IPS DF 4.7 (cell line): ENCODE measurements around the gene SULT1A2.
"Not testable (repeated sequence)": the region's sequence is repeated elsewhere in the genome, so short reads cannot be mapped to it uniquely, and the experiment has no call there.

Experiments used
- DNase-seq: peaks from one replicate; pipeline ENCODE4 v3.0.0-alpha.2; 2013; ENCODE audit warnings: low spot score; ENCODE audit errors: extremely low read depth

Gene SULT1A2

DNA sequence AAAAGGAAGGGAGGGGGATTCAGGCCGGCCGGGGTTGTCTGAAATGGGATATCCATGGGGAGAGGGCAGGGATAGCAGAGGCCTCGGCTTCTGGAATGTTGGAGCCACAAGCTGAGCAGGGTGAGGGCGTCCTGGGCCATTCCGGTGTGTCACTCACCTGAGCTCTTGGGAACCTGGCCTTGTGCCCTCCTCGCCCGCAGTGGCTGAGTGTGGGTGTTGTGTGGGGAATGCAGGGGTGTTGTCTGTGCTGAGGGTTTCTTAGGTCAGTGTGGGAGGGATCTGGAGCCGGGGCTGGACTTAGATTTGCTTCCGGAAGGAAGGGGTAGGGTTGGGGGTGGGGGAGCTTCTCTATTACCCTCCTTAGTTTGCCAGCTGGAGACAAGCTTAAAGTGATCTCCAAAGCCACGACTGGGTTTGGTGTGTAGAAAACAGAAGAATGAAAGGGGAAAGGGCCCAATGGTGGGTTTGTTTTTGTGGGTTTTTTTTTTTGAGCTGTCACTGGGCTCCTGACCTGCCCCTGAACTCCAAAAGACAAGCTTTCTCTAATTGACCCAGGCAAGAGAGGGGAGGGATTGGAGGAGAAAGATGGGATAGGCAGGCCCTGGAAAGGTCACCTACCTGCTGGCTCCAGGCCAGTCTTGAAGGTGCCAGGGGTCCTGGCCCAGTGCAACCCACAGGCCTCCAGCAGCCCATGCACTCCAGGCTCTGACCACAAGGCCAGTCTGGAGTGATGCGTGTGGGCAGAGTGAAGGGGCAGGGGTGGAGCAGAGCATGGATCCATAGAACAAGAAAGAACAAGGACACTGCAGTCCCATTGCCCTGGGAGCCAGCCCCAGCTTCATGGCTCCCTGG lies at the start of gene SULT1A2:
TSS of gene SULT1A2 (minus strand) at position 211 of the 852 bp plus-strand sequence. CDS start 1,120 bp downstream, outside the sequence.
- no peak for DNase-seq

DNA sequence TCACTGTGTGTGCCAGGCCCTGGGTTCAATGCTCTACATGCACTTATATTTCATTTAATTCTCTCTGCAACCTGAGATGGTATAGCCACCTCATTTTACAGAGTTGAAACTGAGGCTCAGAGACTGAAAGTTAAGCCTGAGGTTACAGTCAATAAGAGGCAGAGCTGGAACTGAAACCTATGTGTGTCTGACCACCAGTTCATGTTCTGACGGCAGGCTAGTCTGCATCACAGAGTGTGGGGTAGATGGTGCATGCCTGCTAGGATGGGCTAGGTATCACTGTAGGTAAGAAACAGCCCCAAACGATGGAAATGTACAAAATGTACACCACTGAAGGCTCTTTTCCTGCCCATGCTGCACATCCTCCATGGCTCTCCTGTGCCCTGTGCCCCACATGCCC lies 43.1 kb upstream of the SULT1A2 start:
- not testable (repeated sequence) for DNase-seq

DNA sequence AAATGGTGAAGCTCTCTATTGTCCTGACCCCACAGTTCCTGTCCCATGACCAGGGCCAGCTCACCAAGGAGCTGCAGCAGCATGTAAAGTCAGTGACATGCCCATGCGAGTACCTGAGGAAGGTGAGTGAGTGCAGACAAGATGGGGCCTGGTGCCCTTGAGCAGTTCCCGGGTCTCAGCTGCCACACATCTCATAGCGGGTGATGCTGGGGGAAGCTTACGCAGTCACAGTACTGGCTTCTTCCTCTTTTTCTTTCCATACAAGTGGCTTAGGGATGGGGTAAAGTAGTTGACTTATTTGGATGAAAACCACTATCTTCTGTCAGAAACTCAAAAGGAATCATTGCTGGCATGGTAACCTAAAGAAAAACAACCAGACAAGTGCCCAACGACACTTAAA lies 41.5 kb upstream of the SULT1A2 start:
- not testable (repeated sequence) for DNase-seq

DNA sequence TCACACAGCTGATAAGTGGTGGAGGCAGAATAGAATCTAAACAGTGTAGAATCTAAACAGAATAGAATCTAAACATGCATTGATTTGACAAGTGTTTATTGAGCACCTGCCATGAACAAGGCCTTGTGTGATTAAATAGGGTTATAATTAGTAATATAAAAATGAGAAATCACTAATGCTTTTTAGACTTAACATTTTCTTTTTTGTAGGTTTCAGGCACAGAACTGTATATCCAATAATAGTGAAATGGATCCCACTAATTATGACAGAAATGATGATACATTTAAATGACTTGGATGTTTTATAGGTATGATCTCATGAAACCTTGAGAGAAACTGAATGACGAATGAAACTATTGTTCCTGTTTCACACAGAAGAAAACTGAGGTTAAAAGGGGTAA lies 40.9 kb upstream of the SULT1A2 start, which contains the start of gene NPIPB8:
TSS of gene NPIPB8 (plus strand) at position 301 of the 400 bp plus-strand sequence. CDS start 296 bp downstream, outside the sequence.
- DNase-seq, result not testable (repeated sequence)

DNA sequence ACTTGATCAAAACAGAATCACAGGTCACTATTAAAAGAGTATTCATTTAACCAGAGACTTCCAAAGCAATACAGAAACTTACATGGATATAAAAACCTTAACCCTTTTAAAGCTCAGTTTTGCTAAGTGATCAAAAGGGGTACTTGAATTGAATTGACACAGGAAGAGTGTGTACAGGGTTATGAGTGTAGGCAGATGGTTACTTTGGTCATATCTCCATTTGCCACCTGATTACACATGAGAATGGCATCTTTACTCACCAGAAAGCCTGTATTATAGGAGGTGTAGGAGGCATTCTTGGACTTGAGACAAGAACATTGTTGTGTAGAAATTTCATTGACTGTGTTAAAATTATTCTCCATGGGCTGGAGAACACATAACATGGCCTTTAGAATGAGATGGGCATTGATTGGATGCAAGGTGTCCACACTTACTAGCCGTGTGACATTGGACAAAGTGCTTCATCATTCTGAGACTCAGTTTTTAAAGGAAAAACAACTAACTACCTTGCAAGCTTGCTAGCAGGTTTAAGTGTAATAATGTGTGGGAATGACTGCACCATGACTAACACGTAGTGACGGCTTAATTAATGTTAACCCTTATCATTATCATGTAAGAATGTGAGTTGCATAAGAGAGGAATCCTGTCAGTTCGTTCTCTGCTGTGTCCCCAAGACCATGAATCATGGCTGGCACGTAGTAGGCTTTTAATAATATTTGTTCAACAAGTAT lies 39.4 kb upstream of the SULT1A2 start:
- DNase-seq, result not testable (repeated sequence)

DNA sequence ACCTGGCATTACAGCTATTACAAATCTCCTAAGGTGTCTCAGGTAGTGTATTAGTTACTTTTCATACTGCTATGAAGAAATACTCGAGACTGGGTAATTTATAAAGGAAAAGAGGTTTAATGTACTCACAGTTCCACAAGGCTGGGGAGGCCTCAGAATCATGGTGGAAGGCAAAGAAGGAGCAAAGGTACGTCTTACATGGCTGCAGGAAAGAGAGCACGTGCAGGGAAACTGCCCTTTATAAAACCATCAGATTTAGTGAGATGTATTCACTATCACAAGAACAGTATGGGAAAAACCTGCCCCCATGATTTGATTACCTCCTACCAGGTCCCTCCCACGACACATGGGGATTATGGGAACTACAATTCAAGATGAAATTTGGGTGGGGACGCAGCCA lies 34.1 kb upstream of the SULT1A2 start:
- not testable (repeated sequence) for DNase-seq

DNA sequence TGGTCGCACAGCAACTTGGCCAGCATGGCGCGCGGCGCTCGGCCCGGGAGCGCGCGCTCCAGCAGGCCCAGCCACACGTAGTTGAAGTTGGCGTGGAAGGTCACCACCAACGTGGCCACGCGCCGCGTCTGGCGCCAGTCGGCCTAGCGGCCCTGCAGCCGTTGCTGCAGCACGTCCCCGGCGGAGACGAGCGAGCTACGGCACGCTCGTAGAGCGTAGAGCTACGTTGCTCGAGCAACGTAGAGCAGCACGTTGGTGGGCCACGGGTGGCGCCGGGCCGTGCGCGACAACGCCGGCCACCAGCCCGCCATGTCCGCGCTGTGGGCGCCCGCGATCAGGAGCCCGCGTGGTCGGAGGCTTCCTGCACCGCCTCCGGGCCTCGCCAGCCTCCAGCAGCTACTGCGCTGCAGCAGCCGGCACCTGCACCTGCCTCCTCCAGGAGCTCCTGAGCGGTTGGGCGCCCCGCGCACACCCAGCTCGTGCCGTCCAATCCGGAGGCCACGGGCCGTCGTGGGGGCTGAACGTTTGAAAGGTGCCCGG lies 26.4 kb upstream of the SULT1A2 start:
- no peak for DNase-seq

DNA sequence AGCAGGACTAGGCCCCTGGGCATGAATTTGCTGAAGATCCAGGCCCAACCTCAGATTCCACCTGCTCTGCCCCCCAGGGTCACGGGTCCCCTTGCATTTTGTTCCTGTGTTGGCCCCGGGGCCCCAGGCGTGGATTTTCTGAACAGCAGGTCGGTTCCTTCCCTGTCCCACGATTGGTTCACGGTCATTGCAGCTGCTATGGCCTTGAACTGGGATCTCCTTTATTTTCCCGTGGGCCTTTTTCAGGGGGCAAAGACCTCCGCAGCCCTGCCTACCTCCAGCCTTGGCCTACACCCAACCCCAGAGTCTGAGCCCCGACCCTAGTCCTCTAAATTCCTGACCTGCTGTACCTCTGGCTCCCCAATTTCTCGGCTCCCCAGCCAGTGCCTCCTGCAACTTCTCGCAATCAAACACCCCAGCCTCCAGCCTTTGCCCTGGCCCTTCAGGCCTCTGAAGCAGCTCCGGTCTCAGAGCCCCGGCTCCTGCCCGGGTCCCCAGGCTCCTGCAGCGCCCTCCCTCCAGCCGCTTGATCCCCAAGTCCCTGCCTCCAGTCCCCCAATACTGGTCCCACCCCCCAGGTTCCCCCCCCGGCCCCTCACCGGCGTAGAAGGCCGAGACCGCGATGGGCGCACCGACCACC lies 25.8 kb upstream of the SULT1A2 start:
- DNase-seq, result not testable (repeated sequence)

DNA sequence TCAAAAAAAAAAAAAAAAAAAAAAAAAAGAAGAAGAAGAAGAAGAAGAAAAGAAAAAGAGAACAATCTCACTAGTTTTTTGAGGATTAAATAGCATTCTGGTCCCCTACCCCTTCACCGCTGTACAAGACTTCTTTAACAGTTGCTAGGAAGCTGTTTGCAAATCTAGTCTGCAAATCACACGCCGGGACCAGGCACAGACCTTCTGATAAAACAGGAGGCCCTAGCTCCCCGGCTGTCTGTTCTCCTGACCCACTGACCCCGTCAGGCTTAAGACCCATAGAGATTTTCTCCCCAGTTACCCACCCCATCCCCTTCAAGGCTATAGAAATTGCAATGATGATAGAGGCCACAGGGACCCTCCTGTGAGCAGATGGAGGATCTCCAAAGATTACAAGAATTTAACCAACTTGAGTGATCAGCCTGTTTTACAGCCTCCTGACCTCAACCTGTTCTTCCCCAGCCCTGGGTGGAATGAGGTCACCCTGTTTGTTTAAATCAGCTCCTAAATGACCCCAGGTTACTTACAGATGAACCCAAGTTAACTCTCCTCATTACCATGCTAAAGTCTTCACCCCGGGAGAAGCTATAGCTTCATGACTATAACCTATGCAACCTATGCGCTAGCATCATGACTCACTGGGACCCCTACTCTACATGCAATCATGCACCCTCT lies 24.8 kb upstream of the SULT1A2 start:
- DNase-seq, result no peak

DNA sequence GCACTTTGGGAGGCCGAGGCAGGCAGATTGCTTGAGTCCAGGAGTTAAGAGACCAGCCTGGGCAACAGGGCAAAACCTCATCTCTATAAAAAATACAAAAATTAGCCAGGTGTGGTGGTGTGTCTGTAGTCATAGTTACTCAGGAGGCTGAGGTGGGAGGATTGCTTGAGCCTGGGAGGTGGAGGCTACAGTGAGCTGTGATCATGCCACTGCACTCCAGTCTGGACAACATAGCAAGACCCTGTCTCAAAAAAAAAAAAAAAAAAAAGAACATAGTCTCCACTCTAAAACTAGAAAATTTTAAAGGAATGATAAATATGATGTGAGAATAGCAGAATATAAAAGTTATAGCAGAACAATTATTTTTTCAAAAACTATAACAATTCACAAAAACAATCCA lies 23.5 kb upstream of the SULT1A2 start:
- not testable (repeated sequence) for DNase-seq

DNA sequence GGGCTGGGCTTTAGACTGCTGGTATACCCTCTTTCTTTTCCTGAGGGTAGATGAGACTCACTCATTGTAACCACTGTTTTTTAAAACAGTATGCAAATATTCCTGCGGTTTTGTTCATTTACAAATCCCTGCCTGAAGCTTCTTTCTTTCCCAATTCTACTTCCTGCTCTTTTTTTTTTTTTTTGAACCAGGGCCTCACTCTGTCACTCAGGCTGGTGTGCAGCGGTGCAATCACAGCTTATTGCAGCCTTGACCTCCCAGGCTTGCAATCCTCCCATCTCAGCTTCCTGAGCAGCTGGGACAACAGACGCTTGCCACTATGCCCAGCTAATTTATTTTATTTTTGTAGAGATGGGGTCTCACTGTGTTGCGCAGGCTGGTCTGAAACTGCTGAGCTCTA lies 21.0 kb upstream of the SULT1A2 start:
- DNase-seq, result no peak

DNA sequence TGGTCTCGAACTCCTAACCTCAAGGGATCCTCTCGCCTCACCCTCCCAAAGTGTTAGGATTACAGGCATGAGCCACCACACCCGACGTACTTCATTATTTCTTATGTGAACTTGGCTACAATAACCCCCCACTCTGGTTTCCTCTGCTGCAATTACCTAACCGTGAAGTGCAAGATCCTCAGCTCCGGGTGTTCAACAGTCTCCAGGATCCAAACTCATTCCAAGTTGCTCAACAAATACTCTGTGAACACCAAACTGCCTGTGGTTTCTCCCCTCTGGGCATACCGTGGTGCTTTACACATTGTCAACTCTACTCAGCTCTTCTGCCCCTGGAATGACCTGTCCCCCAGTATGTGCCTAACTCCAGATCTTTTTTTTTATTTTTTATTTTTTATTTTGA lies 19.8 kb upstream of the SULT1A2 start:
- DNase-seq, result no peak

DNA sequence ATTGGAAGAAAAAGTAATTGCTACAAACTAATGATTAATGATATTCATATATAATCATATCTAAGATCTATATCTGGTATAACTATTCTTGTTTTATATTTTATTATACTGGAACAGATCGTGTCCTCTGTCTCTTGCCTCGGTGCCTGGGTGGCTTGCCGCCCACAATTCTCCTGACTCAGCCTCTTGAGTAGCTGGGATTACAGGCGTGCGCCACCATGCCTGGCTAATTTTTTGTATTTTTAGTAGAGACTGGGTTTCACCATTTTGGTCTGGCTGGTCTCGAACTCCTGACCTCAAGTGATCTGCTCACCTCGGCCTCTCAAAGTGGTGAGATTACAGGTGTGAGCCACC lies 19.4 kb upstream of the SULT1A2 start:
- DNase-seq, result not testable (repeated sequence)

DNA sequence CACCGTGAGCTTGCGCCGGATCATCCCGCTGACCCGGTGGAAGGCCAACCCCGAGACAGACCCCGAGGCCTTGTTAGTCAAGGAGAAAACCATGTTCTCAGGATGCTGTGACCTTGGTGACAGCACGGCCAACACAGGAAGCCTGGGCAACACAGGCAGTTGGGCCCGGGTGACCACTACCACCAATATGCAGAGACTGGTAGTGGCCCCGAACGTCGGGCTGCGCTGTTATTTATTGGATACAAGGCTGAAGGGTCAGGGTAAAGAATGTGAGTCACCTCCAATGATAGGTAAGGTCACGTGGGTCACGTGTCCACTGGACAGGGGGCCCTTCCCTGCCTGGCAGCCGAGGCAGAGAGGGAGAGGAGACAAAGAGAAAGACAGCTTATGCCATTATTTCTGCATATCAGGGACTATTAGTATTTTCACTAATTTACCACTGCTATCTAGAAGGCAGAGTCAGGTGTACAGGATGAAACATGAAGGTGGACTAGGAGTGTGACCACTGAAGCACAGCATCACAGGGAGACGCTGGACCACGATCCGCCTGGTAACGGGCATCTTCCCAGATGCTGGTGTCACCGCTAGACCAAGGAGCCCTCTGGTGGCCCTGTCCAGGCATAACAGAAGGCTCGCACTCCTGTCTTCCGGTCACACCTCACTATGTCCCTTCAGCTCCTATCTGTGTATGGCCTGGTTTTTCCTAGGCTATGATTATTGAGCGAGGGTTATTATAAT lies 18.8 kb upstream of the SULT1A2 start:
- DNase-seq, result not testable (repeated sequence)

DNA sequence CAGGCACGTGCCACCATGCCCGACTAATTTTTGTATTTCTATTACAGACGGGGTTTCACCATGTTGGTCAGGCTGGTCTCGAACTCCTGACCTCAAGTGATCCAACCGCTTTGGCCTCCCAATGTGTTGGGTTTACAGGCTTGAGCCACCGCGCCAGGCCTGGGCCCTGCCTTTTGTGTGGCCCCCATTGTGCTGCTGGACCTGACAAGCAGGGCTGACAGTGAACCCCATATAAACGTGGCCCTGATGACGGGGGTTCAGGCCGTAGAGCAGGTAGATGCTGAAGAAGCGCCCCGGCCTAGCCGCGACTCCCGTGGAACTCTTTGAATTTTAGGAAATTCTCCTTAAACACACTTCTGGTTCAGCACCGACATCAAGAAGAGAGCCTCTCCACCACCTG lies 17.7 kb upstream of the SULT1A2 start:
- not testable (repeated sequence) for DNase-seq

DNA sequence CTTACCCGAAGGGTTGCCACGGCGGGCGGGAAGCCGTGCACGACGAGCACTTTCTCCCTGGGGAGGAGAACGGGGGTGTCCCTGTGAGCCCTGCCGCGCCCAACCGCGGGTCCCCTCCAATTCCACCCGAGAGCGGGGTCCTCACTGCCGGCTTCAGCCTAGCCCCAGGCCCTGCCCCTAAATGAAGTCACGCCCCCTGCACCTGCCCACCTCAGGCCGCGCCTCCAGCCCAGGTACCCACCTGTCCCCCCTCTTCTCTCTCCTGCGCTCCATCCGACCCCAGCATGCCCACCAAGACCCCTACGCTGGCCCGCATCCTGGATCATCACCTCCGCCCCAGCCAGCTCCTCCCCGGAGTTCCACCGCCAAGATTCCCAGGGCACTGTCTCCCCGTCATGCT lies 17.1 kb upstream of the SULT1A2 start:
- DNase-seq, result not testable (repeated sequence)

DNA sequence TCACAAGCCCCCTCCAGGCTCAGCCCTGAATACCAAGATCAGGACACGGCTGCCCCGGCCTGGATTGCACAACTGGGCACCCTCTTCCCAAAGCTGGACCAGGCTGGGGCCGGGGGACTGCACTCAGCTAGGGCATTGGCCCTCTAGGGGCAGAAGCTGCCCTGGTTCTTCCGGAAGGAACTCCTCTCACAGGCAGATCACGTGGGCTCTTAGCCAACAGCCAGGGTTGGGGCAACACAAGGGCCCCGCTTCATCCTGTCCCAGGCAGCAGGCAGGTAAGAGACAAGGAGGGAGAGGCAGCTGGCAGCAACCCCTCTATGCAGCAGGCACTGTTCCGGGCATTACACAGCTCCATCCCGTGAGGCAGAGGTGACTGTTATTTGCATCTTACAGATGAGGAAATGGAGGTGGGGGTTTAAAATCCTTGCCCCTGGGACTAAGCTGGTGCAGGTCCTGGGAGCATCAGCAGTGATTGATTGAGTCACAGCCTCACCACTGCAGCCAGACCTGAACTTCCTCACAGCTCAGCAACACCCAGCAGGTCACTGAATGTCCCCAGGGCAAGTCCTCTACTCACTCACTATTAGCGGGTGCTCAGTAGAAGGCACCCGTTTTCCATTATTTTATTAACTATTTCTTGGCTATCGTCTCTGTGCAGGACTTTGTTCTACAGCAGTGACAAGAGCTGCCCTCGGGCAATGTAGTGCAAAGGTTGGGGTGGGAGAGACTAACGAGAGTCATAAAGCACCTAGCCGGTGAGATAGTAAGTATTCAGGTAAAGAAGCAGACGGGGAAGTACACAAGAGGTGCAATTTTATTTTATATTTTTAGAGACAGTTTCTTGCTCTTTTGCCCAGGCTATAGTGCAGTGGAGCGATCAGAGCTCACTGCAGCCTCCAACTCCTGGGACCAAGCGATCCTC lies 15.8 kb upstream of the SULT1A2 start:
- not testable (repeated sequence) for DNase-seq

DNA sequence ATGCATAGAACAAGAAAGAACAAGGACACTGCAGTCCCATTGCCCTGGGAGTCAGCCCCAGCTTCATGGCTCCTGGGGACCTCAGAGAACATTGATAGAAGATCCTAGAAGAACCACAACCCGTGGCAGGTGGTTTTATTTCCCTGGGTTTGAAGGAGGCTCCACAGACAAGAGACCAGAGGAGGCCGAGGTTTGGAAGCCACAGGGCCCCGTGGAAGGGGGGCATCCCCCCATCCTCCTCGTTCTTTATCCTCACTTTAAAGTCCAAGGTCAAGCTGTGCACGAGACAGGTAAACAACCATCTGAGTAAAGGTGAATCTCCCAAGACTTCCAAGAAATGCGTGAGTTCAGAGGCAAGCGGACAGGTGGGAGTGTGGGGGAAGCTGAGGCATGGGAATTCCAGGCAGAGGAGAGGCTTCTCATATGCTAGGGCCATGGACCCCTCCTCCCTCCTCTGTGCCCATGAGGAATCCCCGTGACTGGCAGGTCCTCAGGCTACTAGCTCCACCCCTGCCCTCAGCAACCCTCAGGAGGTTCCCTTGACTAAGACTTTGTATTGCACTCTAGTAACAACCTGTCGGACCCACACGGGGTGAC lies 13.8 kb upstream of the SULT1A2 start:
- no peak for DNase-seq
